ENCODE results near the gene DPH1. TPM values are rescaled to one million over a fixed set of nuclear protein-coding genes. Genes with fewer than 3 reads are reported as not detected.

Gene DPH1
- total and polyA plus RNA-seq, 2 of the 4 experiments (the other 2 are of a cell fraction): 24.4 to 49.9 TPM

GRCh38 chr17:1996800-1997288 lies 33.1 kb upstream of the DPH1 start:
- Histone ChIP-seq H3K18ac (ENCODE audit: low read depth, low read length) (no peak overlapping the region), H3K23ac (ENCODE audit: low read depth, low read length) (no peak overlapping the region), H2BK20ac (ENCODE audit: low read depth, low read length) (no peak overlapping the region), H3K14ac (replicated peaks; ENCODE audit: low read depth, low read length) (no peak overlapping the region), H4K8ac (ENCODE audit: low read depth in 2 of 2, low read length in 2 of 2) (no peak overlapping the region), H3K36me3 (ENCODE audit: control insufficient read depth, insufficient read depth, low read length) (no peaks in the 10 kb centered on the region), H3K9me1 (ENCODE audit: insufficient read depth, low read length) (no peaks in the 10 kb centered on the region), H3K27me3 (ENCODE audit: control insufficient read depth, insufficient read depth, low read length) (peaks cover 15% of the 10 kb centered on the region), H2BK5ac (ENCODE audit: low read depth, low read length, poor library complexity, severe bottlenecking) (no peak overlapping the region), H4K20me1 (ENCODE audit: insufficient read depth, low read length) (no peaks in the 10 kb centered on the region), H3K4ac (ENCODE audit: low read depth, low read length) (no peak overlapping the region), H3K9ac (ENCODE audit: low read depth, low read length) (no peak overlapping the region), H3K4me3 (ENCODE audit: insufficient read depth, low read depth, low read length) (no peak overlapping the region), H2AK9ac (replicated peaks; ENCODE audit: low read depth, low read length, poor library complexity) (no peak overlapping the region), H4K5ac (ENCODE audit: low read depth, low read length) (no peak overlapping the region), H2BK120ac (ENCODE audit: low read depth, low read length) (no peak overlapping the region), H3K79me1 (ENCODE audit: low read depth in 1 of 2, low read length in 2 of 2) (no peaks in the 10 kb centered on the region), H2AK5ac (ENCODE audit: low read depth, low read length) (no peak overlapping the region), H3K56ac (ENCODE audit: extremely low read depth, insufficient read depth, low read length) (no peak overlapping the region), H3K4me2 (ENCODE audit: low read depth, low read length) (no peak overlapping the region), H3K9me3 (ENCODE audit: control insufficient read depth, insufficient read depth, low read length) (no peaks in the 10 kb centered on the region), H2BK15ac (ENCODE audit: low read depth, low read length) (no peak overlapping the region), H2AFZ (replicated peaks; ENCODE audit: low read length, poor library complexity) (peak overlapping the region; percentile 35), H3K4me1 (ENCODE audit: control insufficient read depth, insufficient read depth, low read length) (peaks cover 11% of the 10 kb centered on the region), H4K91ac (ENCODE audit: insufficient read depth, low read depth, low read length) (no peak overlapping the region), H3K27ac (ENCODE audit: insufficient read depth, low read length) (no peak overlapping the region)
- 75% methylated on average over 7 of the region's 9 CpGs; no CpG with 5 or more reads in 1 of the 2 experiments for WGBS, 2 experiments (ENCODE audit: extremely low coverage in 2 of 2, insufficient read length in 1 of 2)
- ChIA-PET CTCF (no interaction called here), POLR2A (ENCODE audit: unreplicated experiment) (no interaction called here)
- DNase-seq (no peak), ATAC-seq (ENCODE audit: low read depth) (no peak)
- no peak for TF ChIP-seq CEBPB (IDR thresholded peaks at IDR 0.05; ENCODE audit: low read depth, low read length)
- no peak for TF ChIP-seq POLR2A (IDR thresholded peaks at IDR 0.05; ENCODE audit: low read depth, low read length)
- no peak for TF ChIP-seq USF2 (IDR thresholded peaks at IDR 0.05; ENCODE audit: low read depth, low read length)
- TF ChIP-seq CTCF (conservative IDR thresholded peaks at IDR 0.05; ENCODE audit: low read depth, low read length): no peak
- no TSS peak for BruUV-seq (replicated peaks)
- in situ Hi-C loops (cut with MboI; ENCODE audit: low sequenced_read_pairs): no loop called here
- dilution Hi-C loops (cut with HindIII; ENCODE audit: low sequenced_read_pairs, unreplicated experiment): no loop called here
- intact Hi-C loops (cut with micrococcal nuclease): no loop called here
